GM06990 (cell line): ENCODE measurements around the gene KBTBD7.

Experiments
- DNase-seq: peaks from one replicate; pipeline ENCODE4 v3.0.0-alpha.2; 2011; ENCODE audit not compliant: insufficient read length; ENCODE audit errors: extremely low read depth
- H3K27me3 ChIP-seq: replicated peaks from 2 replicates; pipeline ENCODE4 v1.6.0; 2011; ENCODE audit warnings: low read length; ENCODE audit not compliant: control insufficient read depth, insufficient read depth
- H3K36me3 ChIP-seq: 2 replicates; pipeline ENCODE4 v1.5.1; 2011; ENCODE audit warnings: low read length; ENCODE audit not compliant: control insufficient read depth, insufficient read depth
- H3K4me3 ChIP-seq: replicated peaks from 2 replicates; pipeline ENCODE4 v1.5.1; 2011; ENCODE audit warnings: low read depth, mild to moderate bottlenecking, control low read depth, low read length
- CTCF ChIP-seq: IDR thresholded peaks from 2 replicates; pipeline ENCODE4 v1.5.1; 2011; ENCODE audit warnings: low read length, control low read depth, mild to moderate bottlenecking, inconsistent platforms; ENCODE audit not compliant: insufficient read depth, poor library complexity, severe bottlenecking

Gene KBTBD7

GRCh38 chr13:41203810-41204209 lies 9.4 kb upstream of the KBTBD7 start:
- no peak overlapping the region for H3K4me3 ChIP-seq
- DNase-seq, result no peak
- no peaks in the 10 kb centered on the region for H3K27me3 ChIP-seq
- H3K36me3 ChIP-seq, result no peaks in the 10 kb centered on the region
- no peak for TF ChIP-seq CTCF

- Histone ChIP-seq H3K4me3 (no peak overlapping the region), H3K36me3 (no peaks in the 10 kb centered on the region), H3K27me3 (no peaks in the 10 kb centered on the region)
- no peak for DNase-seq
- TF ChIP-seq CTCF, result no peak
Measured at GRCh38 chr13:41200126-41200525, 5.8 kb upstream of the KBTBD7 start.

GRCh38 chr13:41199526-41199925 lies 5.2 kb upstream of the KBTBD7 start:
- no peaks in the 10 kb centered on the region for H3K36me3 ChIP-seq
- DNase-seq, result peak; percentile 21
- no peak for TF ChIP-seq CTCF
- H3K27me3 ChIP-seq, result no peaks in the 10 kb centered on the region
- H3K4me3 ChIP-seq, result no peak overlapping the region

- Histone ChIP-seq H3K36me3 (no peaks in the 10 kb centered on the region), H3K27me3 (no peaks in the 10 kb centered on the region), H3K4me3 (no peak overlapping the region)
- TF ChIP-seq CTCF, result no peak
- no peak for DNase-seq
Measured at GRCh38 chr13:41199079-41199478, 4.7 kb upstream of the KBTBD7 start.

- H3K4me3 ChIP-seq, result no peak overlapping the region
- no peaks in the 10 kb centered on the region for H3K27me3 ChIP-seq
- TF ChIP-seq CTCF, result peak; percentile 16
- no peaks in the 10 kb centered on the region; the same call in 1 of the 2 replicates for H3K36me3 ChIP-seq
- DNase-seq, result no peak
Measured at GRCh38 chr13:41196620-41197019, 2.3 kb upstream of the KBTBD7 start.

- DNase-seq, result no peak
- Histone ChIP-seq H3K4me3 (no peak overlapping the region), H3K27me3 (no peaks in the 10 kb centered on the region), H3K36me3 (no peaks in the 10 kb centered on the region; the same call in 1 of the 2 replicates)
- TF ChIP-seq CTCF, result no peak
Measured at GRCh38 chr13:41196011-41196410, 1.6 kb upstream of the KBTBD7 start.
